ENCODE measurements around the gene COL12A1. TPM values are rescaled to one million over a fixed set of nuclear protein-coding genes. Genes with fewer than 3 reads are reported as not detected.

Gene COL12A1
- polyA plus RNA-seq, 4 donors = 78.5 to 141 (median 82.6) TPM

DNA sequence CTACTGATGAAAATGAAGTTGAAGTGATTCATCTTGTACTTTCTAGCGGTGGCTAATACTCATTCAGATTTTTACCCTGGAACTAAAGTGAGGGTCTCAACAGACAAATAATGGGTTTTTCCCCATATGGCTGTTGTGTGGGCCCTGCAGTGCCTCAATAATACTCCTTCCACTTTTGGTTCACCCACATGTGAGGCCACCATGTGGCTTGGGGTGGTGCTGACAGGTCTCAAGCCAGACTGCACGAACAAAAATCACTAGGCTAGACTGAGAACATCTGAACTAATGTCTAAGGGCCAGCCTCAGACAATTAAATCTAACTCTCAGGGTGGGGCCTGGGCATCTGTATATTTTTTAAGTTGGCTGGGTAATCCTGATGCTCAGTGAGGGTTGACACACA lies 7.9 kb upstream of the COL12A1 start:
- no peak for DNase-seq (ENCODE audit: low read depth in 4 of 4, low spot score in 3 of 4)

DNA sequence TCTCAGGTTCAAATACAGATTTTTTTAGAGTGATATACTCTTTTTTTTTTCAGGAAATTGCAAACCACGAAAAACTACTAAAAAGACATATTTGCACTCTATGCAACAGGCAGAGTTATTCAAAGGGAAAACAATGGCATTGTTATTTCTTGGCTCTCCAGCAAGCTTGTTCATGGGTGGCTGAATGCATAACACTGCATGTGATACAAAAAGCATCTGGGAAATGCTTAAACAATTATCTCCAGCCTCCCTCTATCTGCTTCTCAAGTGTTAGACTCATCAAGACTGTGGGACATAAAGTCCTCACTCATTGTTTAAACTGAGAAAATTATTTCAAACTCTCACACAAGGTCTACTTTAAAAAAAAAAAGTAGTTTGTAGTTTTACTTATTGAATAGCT lies 7.3 kb upstream of the COL12A1 start:
- no peak for DNase-seq (ENCODE audit: low read depth in 4 of 4, low spot score in 3 of 4)

DNA sequence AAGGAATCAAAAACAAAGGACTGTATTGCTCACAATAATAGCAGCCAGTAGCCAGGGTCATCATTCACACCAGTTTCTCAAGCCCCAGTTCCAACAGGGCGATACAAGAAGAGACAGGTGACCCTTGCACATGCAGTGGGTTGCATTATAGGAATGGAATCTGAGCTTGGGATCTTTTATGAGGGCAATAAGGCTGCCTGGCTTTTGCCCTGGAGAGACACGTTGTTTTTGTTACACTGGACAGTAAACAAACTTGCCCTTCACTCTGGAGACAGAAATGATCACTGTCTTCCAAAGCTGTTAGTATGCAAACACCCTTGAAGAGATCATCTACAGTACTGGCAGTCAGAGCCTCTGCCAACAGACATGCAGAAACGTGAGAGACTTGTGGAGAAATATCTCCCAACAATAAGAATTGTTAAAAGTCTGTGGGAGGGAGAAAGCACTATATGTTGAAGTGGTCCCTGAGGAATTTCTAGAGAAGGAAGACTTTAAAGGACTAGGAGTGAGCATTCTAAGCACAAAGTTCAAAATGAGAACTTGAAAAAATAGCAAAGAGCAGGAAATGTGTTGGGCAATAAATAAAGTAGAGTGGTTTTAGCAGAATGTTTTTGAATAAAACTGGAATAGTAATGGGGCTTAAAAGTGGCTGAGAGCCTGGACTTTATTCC lies 6.2 kb upstream of the COL12A1 start:
- no peak for DNase-seq (ENCODE audit: low read depth in 4 of 4, low spot score in 3 of 4)

- DNase-seq (ENCODE audit: low read depth in 4 of 4, low spot score in 3 of 4) = peak in 1 of 4 donors; percentile 59
Measured at GRCh38 chr6:75210885-75211739, 5.3 kb upstream of the COL12A1 start.

GRCh38 chr6:75209184-75209723 lies 3.4 kb upstream of the COL12A1 start:
- DNase-seq (ENCODE audit: low read depth in 4 of 4, low spot score in 3 of 4) = no peak

GRCh38 chr6:75208298-75209183 lies 2.7 kb upstream of the COL12A1 start:
- DNase-seq (ENCODE audit: low read depth in 4 of 4, low spot score in 3 of 4) = peak; percentile 78 to 82 (median 81)

- no peak for DNase-seq (ENCODE audit: low read depth in 4 of 4, low spot score in 3 of 4)
Measured at GRCh38 chr6:75206576-75207342, 906 bp upstream of the COL12A1 start.

DNA sequence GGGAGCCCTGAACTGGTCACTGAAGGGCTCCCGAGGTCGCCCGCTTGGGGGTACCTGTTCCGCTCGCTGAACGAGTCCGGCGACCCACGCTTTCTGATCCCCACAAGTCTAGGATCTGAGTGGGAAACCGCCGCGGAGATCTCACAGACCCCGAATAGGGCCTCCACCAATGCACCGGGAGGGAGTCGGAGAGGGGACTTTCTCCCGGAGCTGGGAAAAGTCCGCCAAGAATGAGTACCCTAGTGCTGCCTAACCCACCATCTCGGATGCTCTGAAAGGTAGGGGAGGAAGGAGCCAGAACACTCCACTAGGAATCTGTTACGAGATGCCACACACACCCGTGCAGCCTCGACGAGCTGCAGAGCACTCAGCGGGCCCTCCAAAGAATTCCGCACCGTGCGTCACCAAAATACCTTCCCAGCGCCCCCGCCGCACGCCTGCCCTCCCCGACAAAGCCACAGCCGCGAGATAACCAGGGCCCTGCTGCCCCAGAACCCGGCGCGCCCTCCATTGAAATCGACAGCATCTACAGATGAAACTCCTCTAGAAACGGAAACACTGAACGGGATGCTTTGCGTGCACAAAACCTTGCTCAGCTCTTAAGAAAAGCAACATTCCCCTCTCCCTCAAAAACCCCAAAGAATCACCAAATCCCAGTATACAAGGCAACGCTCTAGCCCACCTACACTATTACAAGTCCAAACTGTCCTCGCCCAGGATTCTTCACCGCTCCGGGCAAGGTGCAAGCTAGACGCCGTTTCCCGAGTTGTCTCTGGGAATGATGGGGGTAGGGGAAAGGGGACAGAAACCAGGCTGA lies 686 bp downstream of the COL12A1 start:
- no peak for DNase-seq (ENCODE audit: low read depth in 4 of 4, low spot score in 3 of 4)

GRCh38 chr6:75204217-75204958 lies 1.5 kb downstream of the COL12A1 start:
- DNase-seq (ENCODE audit: low read depth in 4 of 4, low spot score in 3 of 4) = peak in 2 of 4 donors; percentile 72 to 73

DNA sequence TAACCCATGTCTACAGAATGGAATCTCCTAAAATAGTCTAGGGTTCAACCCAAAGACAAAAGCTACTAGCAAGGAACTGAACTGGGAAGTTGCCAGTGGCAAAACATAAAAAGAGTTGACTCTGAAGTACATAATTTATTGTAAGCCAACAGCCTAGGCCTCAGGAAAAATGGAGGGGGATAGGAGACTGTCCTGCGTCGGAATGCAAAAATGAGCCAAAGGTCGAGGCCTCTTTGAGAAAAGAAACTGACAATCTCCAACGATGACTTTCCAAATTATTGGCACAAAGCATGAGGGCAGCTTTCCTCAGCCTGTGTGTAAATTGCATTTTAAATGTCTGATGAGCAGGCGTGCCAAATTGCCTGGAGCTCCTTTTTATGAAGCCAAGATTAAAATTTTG lies 2.1 kb downstream of the COL12A1 start:
- no peak for DNase-seq (ENCODE audit: low read depth in 4 of 4, low spot score in 3 of 4)

- DNase-seq (ENCODE audit: low read depth in 4 of 4, low spot score in 3 of 4) = no peak
Measured at GRCh38 chr6:75202676-75203131, 3.1 kb downstream of the COL12A1 start.

DNA sequence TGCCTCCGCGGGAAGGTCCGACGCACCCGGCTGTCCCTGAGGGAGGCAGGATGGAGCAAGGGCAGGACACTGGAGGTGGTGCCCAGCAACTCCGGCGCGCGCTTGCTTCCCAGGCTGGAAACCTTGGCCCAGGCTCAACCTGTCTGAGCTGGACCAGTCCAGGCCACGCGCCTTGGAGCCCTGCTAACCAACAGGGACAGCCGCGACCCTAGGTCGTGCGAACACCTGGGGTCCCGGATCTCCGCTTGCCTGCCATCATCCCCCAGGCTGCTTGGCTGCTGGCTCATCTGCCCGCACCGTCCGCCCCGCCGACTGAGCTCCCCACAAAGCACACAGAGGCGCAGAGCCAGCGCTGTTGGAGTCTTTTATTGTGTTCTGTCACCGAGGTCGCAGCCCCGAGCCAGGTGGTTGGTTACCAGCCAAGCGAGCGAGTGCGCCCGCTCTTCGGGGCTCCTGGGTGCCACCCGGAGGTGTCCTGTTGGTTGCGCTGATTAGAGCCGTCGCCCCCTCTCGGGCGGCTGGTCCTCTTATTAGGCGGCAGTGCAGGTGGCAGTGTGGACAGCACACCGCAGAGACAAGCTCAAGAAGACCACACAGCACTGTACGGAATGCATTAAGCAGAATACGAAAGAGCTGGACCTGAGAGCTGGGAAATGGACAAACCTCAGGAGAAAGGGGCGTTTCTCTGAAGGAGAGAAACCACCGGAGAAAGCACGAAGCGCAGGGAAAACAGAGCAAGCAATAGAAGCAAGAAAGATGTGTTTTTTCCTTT lies 3.8 kb downstream of the COL12A1 start:
- DNase-seq (ENCODE audit: low read depth in 4 of 4, low spot score in 3 of 4) = no peak

GRCh38 chr6:75201021-75201420 lies 4.8 kb downstream of the COL12A1 start:
- no peak for DNase-seq (ENCODE audit: low read depth in 4 of 4, low spot score in 3 of 4)

- no peak for DNase-seq (ENCODE audit: low read depth in 4 of 4, low spot score in 3 of 4)
Measured at GRCh38 chr6:75199889-75200288, 6.0 kb downstream of the COL12A1 start.

- DNase-seq (ENCODE audit: low read depth in 4 of 4, low spot score in 3 of 4) = no peak
Measured at GRCh38 chr6:75196081-75196687, 9.7 kb downstream of the COL12A1 start.

- no peak for DNase-seq (ENCODE audit: low read depth in 4 of 4, low spot score in 3 of 4)
Measured at GRCh38 chr6:75188221-75188925, 17.5 kb downstream of the COL12A1 start.
